ENCODE measurements around the gene PI4KA.

PI4KA gene

DNA sequence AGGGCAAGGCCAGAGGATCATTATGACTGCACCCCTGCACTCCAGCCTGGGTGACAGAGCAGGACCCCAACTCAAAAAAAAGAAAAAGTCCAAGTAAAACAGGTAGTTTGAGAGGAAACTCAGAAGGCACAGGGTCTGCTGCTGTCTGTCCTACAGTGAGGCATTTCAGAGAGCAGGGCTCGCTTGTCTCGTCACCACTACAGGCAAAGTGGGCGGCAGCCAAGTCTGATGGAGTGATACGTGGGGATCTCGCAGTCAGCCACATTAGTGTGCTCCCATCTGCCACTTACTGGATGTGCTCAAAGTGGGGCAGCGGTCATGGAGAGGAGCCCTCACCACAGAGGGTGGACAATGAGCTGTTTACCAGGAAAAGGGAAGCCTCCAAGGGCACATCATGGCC, 42.1 kb downstream of the PI4KA start:
- no peak for DNase-seq (ENCODE audit: low read depth in 2 of 2)

DNA sequence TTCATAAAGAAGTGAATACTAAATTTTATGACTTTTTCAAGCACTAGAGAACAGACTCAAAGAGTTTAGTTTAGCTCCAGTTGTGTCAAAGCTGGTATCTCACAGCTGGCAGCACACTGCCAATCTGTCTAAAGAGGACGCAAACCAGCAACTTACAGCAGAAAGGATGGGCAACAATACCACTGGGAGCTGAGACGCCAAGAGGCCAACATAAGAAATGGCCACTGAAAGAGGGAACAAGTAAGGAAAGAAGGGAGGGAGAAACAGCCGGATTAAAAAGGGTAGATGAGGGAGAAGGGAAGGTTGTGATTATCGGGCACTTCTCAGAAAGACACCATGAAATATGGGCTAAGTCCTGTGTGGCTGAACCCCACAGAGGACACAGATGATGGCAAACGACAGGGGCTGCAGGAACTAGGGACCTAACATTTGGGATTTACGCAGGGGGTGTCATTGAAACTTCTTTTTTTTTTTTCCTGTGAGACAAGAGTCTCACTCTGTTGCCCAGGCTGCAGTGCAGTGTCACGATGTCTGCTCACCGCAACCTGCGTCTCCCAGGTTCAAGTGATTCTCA, 43.0 kb downstream of the PI4KA start:
- DNase-seq (ENCODE audit: low read depth in 2 of 2) = no peak

DNA sequence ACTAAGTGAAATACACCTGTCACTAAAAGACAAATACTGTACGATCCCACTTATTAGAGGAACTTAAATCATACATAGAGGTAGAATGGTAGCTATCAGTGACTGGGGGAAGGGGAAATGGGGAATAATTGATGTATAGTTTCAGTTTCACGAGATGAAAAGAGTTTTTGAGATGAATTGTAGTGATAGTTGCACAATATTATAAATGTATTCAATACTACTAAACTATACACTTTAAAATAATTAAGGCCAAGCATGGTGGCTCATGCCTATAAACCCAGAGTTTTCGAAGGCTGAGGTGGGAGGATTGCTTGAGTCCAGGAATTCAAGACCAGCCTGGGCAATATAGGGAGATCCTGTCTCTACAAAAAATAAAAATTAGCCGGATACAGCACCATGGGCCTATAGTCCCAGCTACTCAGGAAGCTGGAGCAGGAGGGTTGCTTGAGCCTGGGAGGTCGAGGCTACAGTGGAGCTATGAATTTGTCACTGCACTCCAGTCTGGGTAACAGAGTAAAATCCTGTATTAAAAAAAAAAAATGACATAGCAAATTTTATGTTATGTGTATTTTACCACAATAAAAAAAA, 44.3 kb downstream of the PI4KA start:
- no peak for DNase-seq (ENCODE audit: low read depth in 2 of 2)

DNA sequence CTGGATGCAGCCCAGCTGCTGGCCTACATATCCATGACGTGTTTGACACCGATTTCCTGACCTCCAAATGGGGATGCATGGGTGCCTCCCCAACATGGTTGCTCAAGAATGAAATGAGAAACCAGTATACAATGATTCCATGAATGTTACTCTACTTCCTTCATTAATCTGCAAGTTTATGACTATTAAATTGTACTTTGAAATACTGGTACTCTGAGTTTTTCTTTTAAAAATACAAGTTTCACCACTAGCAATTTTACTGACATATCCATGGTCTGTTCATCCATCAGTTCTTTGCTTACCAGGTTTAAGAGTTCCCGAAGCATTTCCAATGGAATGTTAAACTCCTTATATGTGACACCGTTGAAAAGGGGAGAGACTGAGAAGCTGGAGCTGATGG, 45.6 kb downstream of the PI4KA start:
- DNase-seq (ENCODE audit: low read depth in 2 of 2) = no peak

DNA sequence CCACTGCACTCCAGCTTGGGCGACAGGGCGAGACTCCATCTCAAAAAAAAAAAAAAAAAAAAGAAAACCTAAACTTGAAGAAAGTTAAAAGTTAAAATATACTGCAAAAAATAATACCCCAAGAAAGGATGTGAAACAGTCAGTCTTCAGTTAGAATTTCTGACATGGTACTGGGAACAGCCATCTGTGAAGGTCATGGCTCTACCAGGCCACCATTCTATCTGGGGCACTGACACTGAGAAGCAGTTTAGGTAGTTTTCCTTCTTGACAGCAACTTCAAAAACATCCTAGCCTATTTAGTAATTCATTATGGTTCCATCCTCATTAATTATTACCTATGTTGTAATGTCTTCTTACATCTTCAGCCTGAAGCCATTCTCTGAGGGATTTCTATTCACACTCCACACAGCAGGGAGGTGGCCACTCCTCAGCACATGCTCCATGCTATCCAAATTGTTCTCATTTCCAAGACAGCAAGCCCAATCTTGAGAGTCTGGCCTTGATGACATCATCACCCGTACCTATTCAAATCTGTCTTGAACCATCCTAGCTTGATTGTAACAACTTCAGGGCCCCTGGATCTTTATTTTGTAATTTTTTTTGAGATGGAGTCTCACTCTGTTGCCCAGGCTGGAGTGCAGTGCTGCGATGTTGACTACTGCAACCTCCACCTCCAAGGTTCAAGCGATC, 46.5 kb downstream of the PI4KA start:
- no peak for DNase-seq (ENCODE audit: low read depth in 2 of 2)

DNA sequence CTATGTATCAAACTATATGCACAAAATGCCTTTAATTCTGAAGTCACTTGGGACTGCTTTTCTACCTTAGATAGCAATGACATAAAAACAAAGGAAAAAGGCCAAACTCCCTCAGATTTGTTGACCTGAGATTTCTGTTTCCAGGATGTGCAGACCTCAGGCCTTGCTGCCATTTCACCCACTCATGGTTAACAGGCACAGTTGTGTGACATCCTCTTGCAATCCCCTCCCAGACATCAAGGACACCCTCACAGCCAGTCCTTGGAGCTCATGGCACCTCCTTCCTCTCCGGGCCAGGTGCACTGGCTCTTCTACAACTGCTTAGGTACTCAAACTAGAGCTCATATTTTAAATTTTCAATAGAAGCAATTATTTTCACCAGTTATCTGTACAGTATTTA, 47.4 kb downstream of the PI4KA start:
- DNase-seq (ENCODE audit: low read depth in 2 of 2) = no peak

DNA sequence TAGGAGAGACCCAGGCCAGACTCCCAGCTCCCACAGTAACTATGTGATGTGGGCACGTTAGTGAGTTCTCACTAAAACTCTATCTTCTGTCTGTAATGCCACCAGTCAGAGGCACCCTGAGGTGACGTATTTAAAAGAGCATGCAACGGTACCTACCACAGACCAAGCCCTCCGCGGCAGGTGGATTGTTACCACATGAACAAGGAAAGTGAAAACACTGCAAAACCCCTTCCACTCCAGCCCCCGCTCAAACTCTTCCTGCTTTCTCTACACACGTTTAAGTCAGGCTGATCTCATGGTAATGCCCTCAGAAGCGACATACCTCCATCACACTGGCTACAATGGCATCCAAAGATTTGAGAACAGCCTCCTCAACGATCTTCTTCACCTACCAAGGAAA, 48.0 kb downstream of the PI4KA start:
- DNase-seq (ENCODE audit: low read depth in 2 of 2) = peak; percentile 1 to 9

DNA sequence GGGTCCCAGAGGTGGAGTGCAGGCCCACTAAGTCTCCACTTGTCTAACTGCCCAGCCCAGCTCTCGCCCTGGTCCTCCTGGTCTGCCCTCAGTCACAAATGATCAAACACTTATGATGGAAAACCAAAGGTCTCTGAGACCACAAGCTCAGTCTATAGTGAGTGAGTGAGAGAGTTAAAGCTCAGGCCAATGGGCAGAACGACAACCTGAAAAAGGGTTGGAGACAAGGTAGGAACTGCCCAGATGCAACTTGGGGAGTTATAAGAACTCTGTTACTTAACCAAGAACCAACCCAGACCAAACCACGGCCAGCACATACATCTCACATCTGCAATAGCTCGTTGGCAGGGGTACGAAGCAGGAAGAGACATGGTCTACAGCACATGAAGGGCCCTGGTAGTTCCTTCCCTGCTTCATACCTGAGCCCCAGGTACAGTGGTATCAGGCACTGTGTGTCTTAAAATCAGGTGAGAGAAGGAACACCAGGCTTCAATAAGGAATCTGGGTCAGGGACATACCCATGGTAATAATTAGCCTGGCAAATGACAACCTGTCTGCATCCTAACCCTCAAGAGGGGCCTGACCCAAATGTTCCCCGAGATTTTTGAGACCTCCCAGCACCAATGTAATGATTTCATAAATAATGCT, 48.9 kb downstream of the PI4KA start:
- no peak for DNase-seq (ENCODE audit: low read depth in 2 of 2)

DNA sequence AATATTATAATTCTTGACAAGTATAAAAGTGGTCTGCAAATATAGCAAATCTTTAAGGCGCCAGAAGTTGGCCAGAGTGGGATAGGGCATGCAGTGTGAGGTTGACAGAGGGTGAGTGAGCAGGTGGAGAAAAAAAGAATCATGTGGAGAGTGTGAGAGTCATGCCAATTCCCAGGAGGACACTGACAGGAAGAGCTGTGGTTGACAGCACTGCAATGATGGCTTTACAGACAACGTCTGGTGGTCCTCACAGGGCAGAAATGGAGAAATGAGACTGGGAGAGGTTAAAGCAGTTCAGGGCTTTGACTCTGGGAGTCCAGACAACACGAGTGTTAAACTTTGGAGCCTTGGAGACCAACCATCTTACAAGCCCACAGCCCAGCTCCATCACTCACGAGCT, 49.8 kb downstream of the PI4KA start:
- DNase-seq (ENCODE audit: low read depth in 2 of 2) = no peak

DNA sequence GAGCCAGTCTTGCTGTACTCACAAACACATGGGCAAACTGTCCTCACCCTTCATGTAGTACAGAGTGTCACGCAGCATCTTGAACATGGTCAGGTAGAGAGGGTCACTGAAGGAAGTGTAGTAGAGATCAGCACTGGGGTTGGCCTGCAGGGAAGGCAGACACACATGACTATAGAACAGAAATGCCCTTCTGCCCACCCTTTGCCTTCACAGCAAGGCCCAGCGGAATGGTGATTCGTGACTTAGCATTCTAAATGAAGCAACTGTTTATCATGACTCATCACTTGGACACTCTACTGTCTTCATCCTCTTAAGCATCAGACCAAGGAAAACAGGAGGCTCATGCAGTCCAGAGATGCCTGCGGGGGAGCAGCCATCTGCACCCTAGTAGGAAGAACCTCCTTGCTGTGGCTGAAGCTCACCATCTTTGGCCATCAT, 51.3 kb downstream of the PI4KA start:
- DNase-seq (ENCODE audit: low read depth in 2 of 2) = no peak

DNA sequence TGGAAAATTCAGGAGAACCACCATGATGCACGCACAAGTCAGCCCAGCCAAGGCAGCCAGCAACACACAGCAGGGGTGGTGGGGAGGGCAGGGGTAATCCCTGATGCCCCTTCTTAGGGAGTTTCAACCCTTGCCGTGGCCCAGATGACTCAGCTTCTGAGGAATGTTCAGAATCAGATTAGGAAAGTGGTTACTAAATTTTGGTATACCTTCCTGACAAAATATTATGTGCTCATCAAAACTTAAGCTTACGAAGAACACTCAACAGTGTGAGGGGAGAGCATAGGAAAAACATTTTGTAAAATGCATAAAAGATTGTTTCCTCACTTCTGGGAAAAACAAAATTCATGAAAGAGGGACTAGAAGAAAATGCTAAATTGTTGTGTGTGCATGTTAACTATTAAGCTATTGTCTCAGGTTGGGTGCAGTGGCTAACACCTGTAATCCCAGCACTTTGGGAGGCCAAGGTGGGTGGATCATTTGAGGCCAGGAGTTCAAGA, 52.6 kb downstream of the PI4KA start:
- DNase-seq (ENCODE audit: low read depth in 2 of 2) = no peak

DNA sequence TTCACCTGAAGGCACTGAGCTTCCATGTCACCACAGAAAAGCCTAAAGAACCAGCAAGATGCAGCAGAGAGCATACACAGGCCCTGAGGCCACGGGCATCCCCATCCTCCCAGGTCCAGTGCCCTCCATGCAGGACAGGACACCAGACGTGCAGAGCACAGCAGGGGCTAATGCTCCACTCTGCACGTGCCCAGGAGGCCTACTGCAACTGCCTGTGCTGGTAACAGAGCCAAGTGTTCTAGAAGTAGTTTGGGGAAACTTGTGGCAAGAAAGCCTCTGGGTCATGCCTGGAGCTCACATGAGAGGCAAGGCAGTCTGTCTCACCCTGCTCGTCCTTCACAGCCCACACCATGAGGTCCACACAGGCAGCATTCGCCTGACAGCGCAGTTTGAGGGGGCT, 54.0 kb downstream of the PI4KA start:
- DNase-seq (ENCODE audit: low read depth in 2 of 2) = no peak

DNA sequence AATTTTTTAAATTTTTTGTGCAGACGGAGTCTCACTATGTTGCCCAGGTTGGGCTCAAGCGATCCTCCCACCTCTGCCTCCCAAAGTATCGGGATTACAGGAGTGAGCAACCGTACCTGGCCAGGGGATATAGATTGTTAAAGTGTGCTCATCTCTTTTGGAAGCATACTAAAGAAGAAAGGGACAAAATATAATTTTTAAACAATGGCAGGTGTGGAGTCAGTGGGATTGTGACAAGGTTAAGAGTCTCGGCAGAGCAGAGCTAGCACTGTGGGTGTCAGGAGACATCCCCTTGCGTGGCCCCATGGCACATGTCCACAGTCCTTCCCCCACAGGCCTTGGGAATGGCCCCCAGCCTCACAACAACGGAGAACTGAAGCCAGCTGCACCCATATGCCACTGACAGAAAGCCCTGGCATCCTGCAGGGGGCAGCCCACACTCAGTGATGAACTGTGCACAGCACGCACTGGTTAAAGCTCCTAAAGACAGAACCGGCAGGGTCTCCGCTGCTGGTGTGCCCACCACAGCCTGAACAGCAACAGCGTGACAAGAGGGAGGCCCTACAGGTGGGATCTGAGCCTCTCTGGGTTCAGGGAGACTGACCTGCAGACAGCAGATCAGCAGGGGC, 54.8 kb downstream of the PI4KA start:
- DNase-seq (ENCODE audit: low read depth in 2 of 2) = no peak

DNA sequence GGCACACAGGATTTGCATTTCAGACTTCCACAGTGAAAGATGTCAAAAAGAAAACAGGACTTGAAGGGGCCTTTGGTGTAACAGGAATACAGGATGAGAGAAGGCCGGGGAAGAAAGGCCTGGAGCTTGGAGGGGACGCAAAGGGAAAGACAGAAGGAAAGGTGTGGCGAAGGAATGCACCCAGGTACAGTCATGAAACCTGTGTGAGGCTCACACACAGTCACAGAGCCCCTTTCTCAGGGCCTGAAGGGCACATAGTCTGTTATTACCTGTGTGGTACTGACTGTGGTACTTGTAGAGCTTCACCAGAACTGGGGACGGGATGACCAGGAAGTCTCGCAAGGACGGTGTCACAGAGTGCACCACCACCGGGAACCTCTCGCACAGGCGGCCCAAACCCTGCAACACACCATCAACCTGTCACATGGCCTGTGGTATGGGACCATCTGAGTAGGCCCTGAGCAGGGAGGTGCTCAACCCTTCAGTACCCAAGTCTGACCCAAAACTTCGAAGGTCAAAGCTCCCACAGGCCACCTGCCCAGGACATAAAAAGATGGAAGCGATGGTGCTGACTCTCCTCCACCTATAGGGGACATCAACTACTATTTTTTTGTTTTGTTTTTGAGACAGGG, 55.6 kb downstream of the PI4KA start:
- DNase-seq (ENCODE audit: low read depth in 2 of 2) = no peak

DNA sequence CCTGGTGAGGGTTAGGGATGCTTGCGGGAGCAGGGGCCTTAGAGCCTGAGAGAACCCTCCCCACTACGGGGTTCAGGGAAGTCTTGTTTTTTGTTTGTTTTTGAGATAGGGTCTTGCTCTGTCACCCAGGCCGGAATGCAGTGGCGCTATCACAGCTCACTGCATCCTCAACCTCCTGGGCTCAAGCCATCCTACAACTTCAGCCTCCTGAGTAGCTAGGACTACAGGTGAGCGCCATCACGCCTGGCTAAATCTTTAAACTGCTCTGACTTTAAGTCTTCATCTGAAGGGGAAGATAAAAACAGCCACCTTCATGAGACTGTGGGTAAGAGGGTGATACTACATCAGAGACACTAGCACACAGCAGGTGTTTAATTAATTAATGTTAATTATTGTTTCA, 56.2 kb downstream of the PI4KA start:
- no peak for DNase-seq (ENCODE audit: low read depth in 2 of 2)

DNA sequence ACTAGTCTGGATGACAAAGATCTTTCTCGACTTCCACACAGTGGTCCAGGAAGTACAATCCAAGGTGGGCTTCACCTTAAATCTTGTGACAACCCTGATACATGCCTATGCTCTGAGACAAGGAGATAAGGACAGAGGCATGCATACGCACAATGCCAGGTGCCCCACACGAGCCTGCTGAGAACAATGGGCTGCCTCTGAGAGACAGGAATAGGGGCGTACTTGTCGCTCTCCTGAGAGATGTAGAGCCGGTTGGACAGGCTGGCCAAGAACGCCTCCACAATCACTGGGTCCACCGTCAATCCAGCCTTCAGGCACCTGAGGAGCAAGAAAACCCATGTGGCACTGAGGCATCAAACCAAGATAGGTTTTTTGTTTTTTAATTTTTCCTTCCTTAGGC, 59.2 kb downstream of the PI4KA start:
- no peak for DNase-seq (ENCODE audit: low read depth in 2 of 2)

DNA sequence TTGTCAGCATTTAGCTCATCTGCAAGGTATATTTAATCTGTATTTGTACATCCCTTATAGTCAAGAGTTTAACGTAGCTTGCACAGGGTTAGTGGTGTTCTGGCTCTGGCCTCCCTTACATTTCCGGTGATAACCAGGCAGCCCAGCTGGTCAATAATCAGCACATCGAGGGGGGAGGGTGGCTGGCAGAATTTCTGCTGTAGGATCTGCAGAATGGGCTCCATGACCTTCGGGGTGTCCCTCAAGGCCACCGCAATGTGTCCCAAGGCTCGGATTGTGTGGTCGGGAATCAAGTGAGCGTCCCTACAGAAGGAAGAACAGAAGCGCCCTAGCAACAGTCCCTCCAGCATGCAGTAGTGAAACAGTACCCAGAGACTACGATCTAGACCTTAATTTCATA, 59.6 kb downstream of the PI4KA start:
- no peak for DNase-seq (ENCODE audit: low read depth in 2 of 2)

DNA sequence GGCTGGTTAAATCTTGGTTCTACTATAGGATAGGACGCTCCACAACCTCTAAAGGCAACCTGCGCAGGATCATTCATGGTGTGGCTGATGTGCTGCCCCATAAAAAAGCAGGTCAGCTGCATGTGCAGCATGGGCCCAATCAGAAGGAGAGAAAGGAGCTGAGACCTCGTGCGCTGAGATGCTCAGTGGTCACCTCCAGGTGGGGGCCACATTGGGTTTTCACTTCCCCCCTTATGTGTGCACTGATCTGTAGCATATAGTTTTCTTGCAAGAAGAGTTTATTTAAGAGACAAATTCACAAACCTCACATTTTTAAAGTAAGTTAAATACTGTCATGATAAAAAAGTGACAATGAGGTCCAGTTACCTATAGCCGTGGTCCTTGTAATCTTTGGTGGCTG, 60.4 kb downstream of the PI4KA start:
- no peak for DNase-seq (ENCODE audit: low read depth in 2 of 2)

DNA sequence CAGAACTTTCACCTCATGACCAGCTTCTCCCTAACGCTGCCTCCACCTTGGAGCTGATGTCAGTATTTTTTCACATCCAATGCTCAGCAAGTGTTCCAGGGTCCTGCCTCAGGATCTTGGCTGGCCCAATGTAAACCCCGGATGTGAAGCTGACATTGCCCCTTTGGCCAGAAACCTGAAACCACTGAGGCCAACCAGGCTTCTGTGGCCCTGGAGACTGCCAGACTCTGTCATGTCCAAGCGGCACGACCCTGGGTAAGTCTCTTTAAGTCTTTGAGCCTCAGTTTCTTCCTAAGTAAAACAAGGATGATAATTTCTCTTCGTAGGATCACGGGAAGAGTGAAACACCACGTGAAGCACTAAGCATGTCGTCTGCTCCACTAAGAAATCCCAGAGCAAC, 61.9 kb downstream of the PI4KA start:
- DNase-seq (ENCODE audit: low read depth in 2 of 2) = no peak

DNA sequence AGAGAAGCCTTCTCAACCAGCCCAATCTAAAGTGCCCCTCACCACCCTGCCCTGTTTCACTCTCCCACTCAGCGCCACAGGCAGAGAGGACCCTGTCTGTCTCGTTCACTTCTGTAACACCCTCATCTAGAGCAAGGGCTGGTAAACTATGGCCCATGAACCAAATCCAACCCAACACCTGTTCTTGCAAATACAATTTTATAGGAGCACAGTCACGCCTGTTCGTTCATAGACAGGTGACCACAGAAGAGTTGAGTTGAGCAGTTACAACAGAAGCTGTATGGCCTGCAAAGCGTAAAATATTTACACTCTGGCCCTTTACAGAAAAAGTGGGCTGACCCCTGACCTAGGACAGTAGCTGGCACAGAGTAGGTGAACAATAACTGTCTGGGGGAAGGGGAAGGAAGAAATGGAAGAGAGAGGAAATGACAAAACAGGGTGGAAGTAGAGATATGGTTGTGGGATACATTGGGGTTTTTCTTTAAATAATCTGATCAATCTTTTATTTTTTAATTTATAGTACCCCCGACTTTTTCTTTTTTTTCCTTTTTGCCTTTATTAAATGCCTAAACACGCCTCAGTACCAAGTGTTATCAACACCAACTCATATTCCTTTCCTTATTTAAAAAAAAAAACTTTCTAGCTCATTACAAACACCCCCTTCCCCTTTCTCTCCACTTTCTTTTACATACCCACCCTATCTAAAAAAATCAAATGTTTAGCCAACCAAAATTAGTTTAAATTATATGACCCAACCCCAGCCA, 63.8 kb downstream of the PI4KA start:
- DNase-seq (ENCODE audit: low read depth in 2 of 2) = no peak
